HG03060 (cell line): ENCODE results near the gene GPATCH8.
"Not testable (repeated sequence)": the region's sequence is repeated elsewhere in the genome, so short reads cannot be mapped to it uniquely, and the experiment has no call there.

Source experiments
- ATAC-seq: cut with Tn5 transposase; IDR thresholded peaks from one replicate; pipeline ENCODE4 v1.9.1; 2021; ENCODE audit warnings: low read depth, moderate number of reproducible peaks; ENCODE audit not compliant: unreplicated experiment

Gene GPATCH8

DNA sequence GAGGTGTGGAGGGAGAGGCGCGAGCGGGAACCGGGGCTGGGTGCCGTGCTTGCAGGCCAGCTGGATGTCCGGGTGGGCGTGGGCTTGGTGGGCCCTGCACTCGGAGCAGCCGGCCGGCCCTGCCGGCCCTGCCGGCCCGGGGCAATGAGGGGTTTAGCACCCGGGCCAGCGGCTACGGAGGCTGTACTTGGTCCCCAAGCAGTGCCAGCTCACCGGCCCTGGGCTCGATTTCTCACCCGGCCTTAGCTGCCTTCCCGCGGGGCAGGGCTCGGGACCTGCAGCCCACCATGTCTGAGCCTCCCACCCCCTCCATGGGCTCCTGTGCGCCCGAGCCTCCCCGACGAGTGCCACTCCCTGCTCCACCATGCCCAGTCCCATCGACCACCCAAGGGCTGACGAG lies 24.7 kb upstream of the GPATCH8 start:
- no peak for ATAC-seq

DNA sequence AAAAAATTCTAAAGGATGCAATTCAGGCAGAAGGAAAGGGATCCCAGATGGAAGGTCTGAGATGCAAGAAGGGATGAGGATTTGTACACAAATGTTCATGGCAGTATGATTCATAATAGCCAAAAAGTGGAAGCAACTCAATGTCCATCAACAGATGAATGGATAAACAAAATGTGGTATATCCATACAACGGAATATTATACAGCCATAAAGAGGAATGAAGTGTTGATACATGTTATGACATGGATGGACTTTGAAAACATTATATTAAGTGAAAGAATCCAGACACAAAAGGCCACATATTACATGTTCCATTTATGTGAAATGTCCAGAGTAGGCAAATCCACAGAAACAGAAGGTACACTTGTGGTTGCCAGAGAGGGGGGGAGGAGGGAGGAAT lies 23.9 kb upstream of the GPATCH8 start:
- no peak for ATAC-seq

- no peak for ATAC-seq
These were observed 20.4 kb upstream of the GPATCH8 start for GRCh38 chr17:44523672-44523972.

- no peak for ATAC-seq
These were observed 19.9 kb upstream of the GPATCH8 start for GRCh38 chr17:44522883-44523671.

DNA sequence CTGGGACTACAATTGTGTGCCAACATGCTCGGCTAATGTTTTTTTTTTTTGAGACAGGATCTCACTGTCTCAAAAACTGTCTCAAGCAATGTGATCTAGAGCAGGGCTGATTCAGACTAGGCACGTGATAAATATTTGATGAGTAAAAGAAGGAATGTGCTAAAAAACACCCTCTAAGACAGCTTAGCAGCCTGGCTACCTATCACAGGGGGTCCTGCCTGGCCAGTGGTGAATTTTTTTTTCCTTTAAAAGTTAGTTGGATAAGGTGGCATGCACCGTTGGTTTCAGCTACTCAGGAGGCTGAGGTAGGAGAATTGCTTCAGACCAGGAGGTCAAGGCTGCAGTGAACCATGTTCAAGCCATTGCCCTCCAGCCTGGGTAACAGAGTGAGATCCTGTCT lies 14.8 kb upstream of the GPATCH8 start:
- no peak for ATAC-seq

GRCh38 chr17:44511241-44512134 lies 8.3 kb upstream of the GPATCH8 start:
- not testable (repeated sequence) for ATAC-seq

GRCh38 chr17:44506939-44507604 lies 3.9 kb upstream of the GPATCH8 start:
- not testable (repeated sequence) for ATAC-seq

DNA sequence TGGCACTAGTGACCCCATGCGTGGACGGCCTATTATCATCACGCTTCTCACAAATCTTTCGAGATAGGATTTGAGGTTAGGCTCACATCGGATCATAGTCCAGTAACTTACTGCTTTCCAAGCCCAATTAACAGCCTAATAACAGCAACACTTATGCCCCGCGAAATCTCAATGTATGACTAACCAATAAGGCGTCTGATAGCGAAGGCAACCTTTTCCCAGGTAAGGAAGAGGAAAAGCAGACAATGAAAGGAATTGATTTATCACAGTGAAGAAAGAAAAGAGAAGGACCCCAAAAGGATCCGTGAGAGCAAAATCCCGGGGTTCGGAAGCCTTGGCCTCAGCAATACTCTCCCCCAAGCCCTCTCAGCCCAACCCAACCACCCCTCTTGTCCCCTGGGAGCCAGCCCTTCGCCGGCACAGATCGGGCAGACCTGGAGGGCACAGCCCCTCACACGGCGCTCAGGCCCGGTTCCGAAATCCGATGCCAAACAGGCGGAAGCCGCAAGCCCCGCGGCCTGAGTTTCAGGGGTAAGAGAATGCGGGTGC lies 534 bp downstream of the GPATCH8 start:
- no peak for ATAC-seq

DNA sequence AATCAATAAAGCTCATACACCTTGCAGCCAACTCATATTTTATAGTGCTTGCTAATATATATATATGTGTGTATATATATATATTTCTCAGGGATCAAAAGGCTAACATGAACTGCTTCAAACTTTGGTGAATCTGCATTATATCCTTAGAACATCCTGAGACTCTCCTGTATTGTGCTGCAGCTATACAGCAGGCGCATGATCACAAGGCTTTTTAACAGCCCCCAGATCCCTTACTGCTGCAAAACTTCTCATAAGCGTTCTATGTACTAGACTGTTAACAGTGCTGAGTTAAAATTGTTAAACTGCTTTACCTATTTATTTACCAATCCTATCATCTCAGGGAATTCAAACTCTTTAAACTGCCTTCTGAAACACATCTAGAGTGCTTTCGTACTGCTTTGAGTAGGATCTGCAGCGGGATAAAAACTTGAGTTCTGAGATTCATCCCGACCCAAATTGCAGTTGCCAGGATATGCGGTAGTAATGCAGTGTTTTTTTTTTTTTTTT lies 1.3 kb downstream of the GPATCH8 start:
- no peak for ATAC-seq

GRCh38 chr17:44499722-44500121 lies 3.5 kb downstream of the GPATCH8 start:
- no peak for ATAC-seq

DNA sequence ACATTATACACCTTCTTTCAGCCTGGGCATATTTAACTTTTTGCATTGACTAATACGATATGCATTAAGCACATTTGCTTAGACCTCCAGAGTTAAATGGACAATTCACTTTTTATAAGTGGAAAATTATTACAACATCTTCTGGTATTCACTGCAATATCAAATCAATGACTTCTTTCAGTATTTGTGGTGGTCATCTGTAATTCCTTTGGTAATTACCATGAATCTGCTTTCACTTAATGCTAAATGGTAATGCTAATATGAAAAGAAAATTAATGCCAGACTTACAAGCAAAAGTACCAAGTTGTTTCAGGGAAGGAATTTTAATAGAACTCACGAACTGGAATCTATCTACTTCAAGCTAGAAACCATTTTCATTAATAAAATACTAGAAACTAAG lies 6.4 kb downstream of the GPATCH8 start:
- no peak for ATAC-seq

- no peak for ATAC-seq
These were observed 9.9 kb downstream of the GPATCH8 start for GRCh38 chr17:44493339-44493738.

DNA sequence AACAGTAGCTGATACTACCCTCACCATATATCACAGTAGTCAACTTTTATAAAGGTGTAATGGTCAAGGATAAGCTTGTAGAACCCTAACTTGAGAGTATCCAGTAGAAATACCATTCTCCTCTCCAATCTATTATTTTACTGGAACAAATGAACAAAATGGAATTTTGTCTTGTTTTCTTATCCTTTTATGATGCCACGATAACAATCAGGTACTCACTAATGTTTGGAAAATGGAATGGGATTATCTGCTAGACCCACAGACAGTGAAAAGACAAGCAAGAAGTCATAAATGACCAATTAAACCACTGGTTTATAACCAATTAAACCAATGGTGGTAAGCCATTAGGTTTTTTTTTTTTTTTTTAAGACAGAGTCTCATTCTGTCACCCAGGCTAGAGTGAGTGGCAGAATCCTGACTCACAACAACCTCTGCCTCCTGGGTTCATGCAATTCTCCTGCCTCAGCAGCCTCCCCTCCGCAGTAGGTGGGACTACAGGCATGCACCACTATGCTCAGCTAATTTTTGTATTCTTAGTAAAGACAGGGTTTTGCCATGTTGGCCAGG lies 10.4 kb downstream of the GPATCH8 start:
- no peak for ATAC-seq

GRCh38 chr17:44489581-44489980 lies 13.6 kb downstream of the GPATCH8 start:
- no peak for ATAC-seq

DNA sequence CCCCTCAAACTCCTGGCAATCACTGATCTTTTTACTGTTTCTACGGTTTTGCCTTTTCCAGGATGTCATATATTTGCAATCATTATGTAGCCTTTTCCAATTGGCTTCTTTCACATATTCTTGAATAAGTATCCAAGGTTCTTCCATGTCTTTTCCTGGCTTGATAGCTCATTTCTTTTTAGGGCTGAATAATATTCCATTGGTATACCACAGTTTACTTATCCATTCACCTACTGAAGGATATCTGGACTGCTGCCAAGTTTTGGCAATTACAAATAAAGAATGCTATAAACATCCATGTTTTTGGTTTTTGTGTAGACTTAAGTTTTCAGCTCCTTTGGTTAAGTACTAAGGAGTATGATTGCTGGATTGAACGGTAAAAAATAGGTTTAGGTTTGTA lies 16.0 kb downstream of the GPATCH8 start:
- no peak for ATAC-seq

DNA sequence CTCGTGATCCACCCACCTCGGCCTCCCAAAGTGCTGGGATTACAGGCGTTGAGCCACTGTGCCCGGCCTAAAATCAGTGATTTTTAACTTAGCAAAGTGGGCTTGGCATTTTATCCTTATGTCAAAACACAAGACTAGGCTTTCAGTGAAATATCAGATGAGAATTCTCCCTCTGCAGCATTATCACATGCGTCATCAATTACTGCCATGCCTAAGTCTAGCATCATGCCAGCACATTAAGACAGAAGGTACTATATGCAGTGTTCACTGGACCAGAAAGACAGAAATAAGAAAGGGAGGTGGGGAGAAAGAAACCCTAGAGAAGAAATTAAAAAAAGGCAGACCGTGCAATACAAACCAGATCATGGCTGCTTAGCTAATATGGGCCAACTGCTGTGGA lies 29.8 kb downstream of the GPATCH8 start:
- ATAC-seq = no peak

- no peak for ATAC-seq
These were observed 33.5 kb downstream of the GPATCH8 start for GRCh38 chr17:44469676-44470075.

GRCh38 chr17:44467108-44467507 lies 36.1 kb downstream of the GPATCH8 start:
- ATAC-seq = no peak

GRCh38 chr17:44466339-44466738 lies 36.9 kb downstream of the GPATCH8 start:
- ATAC-seq = no peak

GRCh38 chr17:44465897-44466296 lies 37.3 kb downstream of the GPATCH8 start:
- ATAC-seq = no peak

- ATAC-seq = no peak
These were observed 37.9 kb downstream of the GPATCH8 start for GRCh38 chr17:44465276-44465675.
